Nephron progenitor cell (in vitro differentiated cells): Measurements from ENCODE around the gene ADRM1.

Source experiments
- DNase-seq: peaks from one replicate; pipeline ENCODE4 v3.0.0; 2021
- H3K27ac Mint-ChIP-seq: 2 replicates; pipeline ENCODE4 v1.8.0; 2021; ENCODE audit warnings: mild to moderate bottlenecking, moderate library complexity, mixed read lengths
- H3K27me3 Mint-ChIP-seq: 2 replicates; pipeline ENCODE4 v1.8.0; 2021; ENCODE audit warnings: mild to moderate bottlenecking, low read depth, mixed read lengths; ENCODE audit not compliant: poor library complexity
- H3K36me3 Mint-ChIP-seq: 2 replicates; pipeline ENCODE4 v1.8.0; 2021; ENCODE audit warnings: low read depth, mixed read lengths
- H3K4me1 Mint-ChIP-seq: 2 replicates; pipeline ENCODE4 v1.8.0; 2021; ENCODE audit warnings: mixed read lengths
- H3K4me3 Mint-ChIP-seq: 2 replicates; pipeline ENCODE4 v1.8.0; 2021; ENCODE audit warnings: mild to moderate bottlenecking, moderate library complexity, mixed read lengths
- H3K9me3 Mint-ChIP-seq: 2 replicates; pipeline ENCODE4 v1.8.0; 2021; ENCODE audit warnings: mild to moderate bottlenecking, moderate library complexity, mixed read lengths
- CTCF ChIP-seq: fragments of 200-600 bp; sonication (generic); IDR thresholded peaks from 2 replicates; pipeline ENCODE4 v1.5.0; 2021; ENCODE audit warnings: antibody characterized with exemption

The ADRM1 gene

DNA sequence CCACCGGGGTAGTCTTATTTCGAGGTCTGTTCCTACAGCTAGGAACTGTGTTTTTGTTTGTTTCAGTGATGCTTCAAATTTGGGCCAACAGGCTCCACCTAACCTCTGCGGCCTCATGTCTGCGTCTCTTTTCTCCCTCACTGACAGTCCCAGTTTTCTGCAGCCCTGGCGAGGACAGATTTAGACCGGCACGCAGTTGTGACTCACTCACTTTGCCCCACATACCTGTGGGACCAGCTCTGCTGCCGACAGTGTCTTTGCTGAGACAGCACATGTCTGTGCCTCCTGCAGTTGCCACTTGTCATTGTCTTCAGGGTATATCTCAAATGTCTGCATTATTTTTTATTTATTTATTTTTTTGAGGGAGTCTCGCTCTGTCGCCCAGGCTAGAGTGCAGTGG, 35.3 kb upstream of the ADRM1 start:
- Mint-ChIP-seq H3K27ac (no peak overlapping the region), H3K4me1 (peaks cover 11% of the 10 kb centered on the region), H3K36me3 (peaks cover 57% of the 10 kb centered on the region), H3K4me3 (no peak overlapping the region), H3K27me3 (no peaks in the 10 kb centered on the region), H3K9me3 (peaks cover 17% of the 10 kb centered on the region)
- DNase-seq, result no peak
- no peak for TF ChIP-seq CTCF

GRCh38 chr20:62268228-62268900, 34.4 kb upstream of the ADRM1 start:
- H3K27ac Mint-ChIP-seq, result no peak overlapping the region
- peaks cover 11% of the 10 kb centered on the region for H3K4me1 Mint-ChIP-seq
- H3K9me3 Mint-ChIP-seq, result peaks cover 17% of the 10 kb centered on the region
- no peak for TF ChIP-seq CTCF
- H3K27me3 Mint-ChIP-seq, result no peaks in the 10 kb centered on the region
- H3K36me3 Mint-ChIP-seq, result peaks cover 57% of the 10 kb centered on the region
- DNase-seq, result no peak
- H3K4me3 Mint-ChIP-seq, result no peak overlapping the region

DNA sequence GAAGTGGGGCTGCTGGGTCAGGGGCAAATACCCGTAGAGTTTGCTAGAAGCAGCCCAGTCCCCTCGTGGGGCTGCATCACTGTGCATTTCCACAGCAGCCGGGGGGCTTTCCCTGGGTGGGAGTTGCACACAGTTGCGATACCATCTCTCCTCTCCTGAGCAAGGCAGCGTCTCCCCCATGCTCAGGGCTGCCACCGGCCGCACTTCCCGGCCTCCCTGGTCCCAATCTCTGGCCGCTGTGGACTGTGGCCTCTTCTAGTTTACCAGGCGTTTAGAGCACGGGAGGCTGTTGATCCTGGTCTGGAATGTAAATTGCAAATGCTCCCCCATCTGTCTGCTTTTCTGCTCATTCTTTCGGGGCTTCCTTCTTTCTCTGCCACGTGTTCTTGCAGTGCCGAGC, 33.4 kb upstream of the ADRM1 start:
- H3K4me1 Mint-ChIP-seq, result peaks cover 15% of the 10 kb centered on the region
- TF ChIP-seq CTCF, result no peak
- no peak overlapping the region for H3K4me3 Mint-ChIP-seq
- peak overlapping the region; percentile 38 for H3K27ac Mint-ChIP-seq
- H3K9me3 Mint-ChIP-seq, result peaks cover 17% of the 10 kb centered on the region
- no peak for DNase-seq
- peaks cover 6% of the 10 kb centered on the region for H3K27me3 Mint-ChIP-seq
- H3K36me3 Mint-ChIP-seq, result peaks cover 54% of the 10 kb centered on the region

- Mint-ChIP-seq H3K27me3 (peaks cover 6% of the 10 kb centered on the region), H3K27ac (no peak overlapping the region), H3K9me3 (peaks cover 12% of the 10 kb centered on the region), H3K4me3 (no peak overlapping the region), H3K36me3 (peaks cover 53% of the 10 kb centered on the region), H3K4me1 (peaks cover 20% of the 10 kb centered on the region)
- no peak for TF ChIP-seq CTCF
- DNase-seq, result no peak
These were observed 32.9 kb upstream of the ADRM1 start for GRCh38 chr20:62269871-62270270.

DNA sequence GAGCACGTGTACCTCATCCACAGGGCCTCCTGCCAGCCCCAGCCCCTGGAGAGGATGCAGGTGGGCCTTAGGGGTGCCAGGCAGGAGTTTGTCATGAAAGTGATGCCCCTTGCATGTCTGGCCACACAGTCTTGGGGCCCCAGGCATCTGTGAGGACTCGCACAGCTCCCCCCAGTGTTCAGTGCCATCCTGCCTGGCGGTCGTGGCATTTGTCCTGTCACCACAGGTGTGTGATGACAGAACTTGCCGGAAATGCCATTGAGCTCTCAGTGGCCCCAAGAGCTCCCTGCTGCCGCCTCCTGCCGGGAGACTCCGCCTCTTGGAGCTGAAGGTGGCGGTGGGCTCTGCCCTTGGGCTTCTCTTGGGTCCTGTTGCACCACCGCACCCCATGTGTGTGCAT, 30.6 kb upstream of the ADRM1 start:
- no peak overlapping the region for H3K27ac Mint-ChIP-seq
- no peak for TF ChIP-seq CTCF
- DNase-seq, result no peak
- peaks cover 20% of the 10 kb centered on the region for H3K4me1 Mint-ChIP-seq
- peaks cover 36% of the 10 kb centered on the region for H3K36me3 Mint-ChIP-seq
- no peak overlapping the region for H3K4me3 Mint-ChIP-seq
- H3K27me3 Mint-ChIP-seq, result peaks cover 6% of the 10 kb centered on the region
- H3K9me3 Mint-ChIP-seq, result no peaks in the 10 kb centered on the region

GRCh38 chr20:62273416-62273815, 29.4 kb upstream of the ADRM1 start:
- peaks cover 36% of the 10 kb centered on the region for H3K36me3 Mint-ChIP-seq
- TF ChIP-seq CTCF, result no peak
- DNase-seq, result no peak
- no peak overlapping the region for H3K4me3 Mint-ChIP-seq
- H3K27ac Mint-ChIP-seq, result no peak overlapping the region
- H3K4me1 Mint-ChIP-seq, result peaks cover 17% of the 10 kb centered on the region
- H3K9me3 Mint-ChIP-seq, result no peaks in the 10 kb centered on the region
- peaks cover 6% of the 10 kb centered on the region for H3K27me3 Mint-ChIP-seq
